KMS-11 (cell line): ENCODE data around the gene DMTF1.
"Not testable (repeated sequence)": the region's sequence is repeated elsewhere in the genome, so short reads cannot be mapped to it uniquely, and the experiment has no call there.

Experiments used
- H2AFZ ChIP-seq: fragments of 200-600 bp; sonication (generic); 2 replicates; pipeline ENCODE4 v1.6.1; 2016; ENCODE audit warnings: antibody characterized with exemption, mixed run types, low read depth
- H3K27ac ChIP-seq: fragments of 200-600 bp; sonication (generic); 2 replicates; pipeline ENCODE4 v1.6.1; 2016; ENCODE audit warnings: mild to moderate bottlenecking, mixed run types
- H3K27me3 ChIP-seq: fragments of 200-600 bp; sonication (generic); 2 replicates; pipeline ENCODE4 v1.6.1; 2017; ENCODE audit warnings: mild to moderate bottlenecking, low read depth, mixed run types, moderate library complexity; ENCODE audit not compliant: insufficient read depth
- H3K36me3 ChIP-seq: fragments of 200-600 bp; sonication (generic); 2 replicates; pipeline ENCODE4 v1.6.1; 2017; ENCODE audit warnings: mild to moderate bottlenecking, mixed run types; ENCODE audit not compliant: insufficient read depth
- H3K4me1 ChIP-seq: fragments of 200-600 bp; sonication (generic); 2 replicates; pipeline ENCODE4 v1.6.1; 2016; ENCODE audit warnings: mild to moderate bottlenecking, low read depth, mixed run types; ENCODE audit not compliant: poor library complexity, severe bottlenecking
- H3K4me2 ChIP-seq: fragments of 200-600 bp; sonication (generic); 2 replicates; pipeline ENCODE4 v1.7.0; 2016; ENCODE audit warnings: mild to moderate bottlenecking, mixed run types
- H3K4me3 ChIP-seq: fragments of 200-600 bp; sonication (generic); IDR thresholded peaks from 2 replicates; pipeline ENCODE4 v1.6.1; 2017; ENCODE audit warnings: low read depth, low read length, mixed read lengths; ENCODE audit not compliant: insufficient read depth
- H3K79me2 ChIP-seq: fragments of 200-600 bp; sonication (generic); 2 replicates; pipeline ENCODE4 v1.6.1; 2016; ENCODE audit warnings: low read depth, mixed run types; ENCODE audit not compliant: insufficient read depth
- H3K9ac ChIP-seq: fragments of 200-600 bp; sonication (generic); 2 replicates; pipeline ENCODE4 v1.6.1; 2016; ENCODE audit warnings: mild to moderate bottlenecking, mixed run types
- H4K20me1 ChIP-seq: fragments of 200-600 bp; sonication (generic); 2 replicates; pipeline ENCODE4 v1.6.1; 2016; ENCODE audit warnings: mild to moderate bottlenecking, mixed run types; ENCODE audit not compliant: insufficient read depth
- CTCF ChIP-seq: fragments of 200-600 bp; sonication (generic); conservative IDR thresholded peaks from 2 replicates; pipeline ENCODE4 v1.6.1; 2017; ENCODE audit warnings: low read depth, mild to moderate bottlenecking, antibody characterized with exemption, low read length, moderate library complexity, mixed read lengths

Gene DMTF1

DNA sequence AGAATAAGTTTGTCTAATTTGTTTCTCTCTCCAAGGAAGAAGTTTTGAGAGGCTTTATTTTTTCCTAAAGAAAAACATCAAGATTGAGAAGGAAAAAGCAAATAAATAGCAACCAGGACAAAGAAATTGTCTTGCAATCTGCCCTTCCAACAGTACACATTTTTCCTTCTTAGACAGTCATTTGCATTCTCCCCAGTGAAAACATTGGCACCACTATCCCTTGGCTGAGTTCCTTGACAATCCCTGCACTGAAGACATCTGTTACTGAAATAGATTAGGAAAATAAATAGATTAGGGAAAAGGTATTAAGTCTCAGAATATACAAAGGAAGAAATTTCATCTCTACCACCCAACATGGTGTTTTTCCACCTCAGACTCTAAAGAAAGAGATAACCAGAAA is 79.5 kb downstream of the DMTF1 start:
- Histone ChIP-seq H3K79me2 (no peaks in the 10 kb centered on the region), H3K9ac (no peak overlapping the region), H3K4me1 (no peaks in the 10 kb centered on the region), H3K27ac (no peak overlapping the region), H4K20me1 (no peaks in the 10 kb centered on the region), H3K4me3 (no peak overlapping the region), H3K4me2 (no peak overlapping the region), H3K36me3 (no peaks in the 10 kb centered on the region), H2AFZ (no peak overlapping the region), H3K27me3 (no peaks in the 10 kb centered on the region)
- TF ChIP-seq CTCF, result no peak

DNA sequence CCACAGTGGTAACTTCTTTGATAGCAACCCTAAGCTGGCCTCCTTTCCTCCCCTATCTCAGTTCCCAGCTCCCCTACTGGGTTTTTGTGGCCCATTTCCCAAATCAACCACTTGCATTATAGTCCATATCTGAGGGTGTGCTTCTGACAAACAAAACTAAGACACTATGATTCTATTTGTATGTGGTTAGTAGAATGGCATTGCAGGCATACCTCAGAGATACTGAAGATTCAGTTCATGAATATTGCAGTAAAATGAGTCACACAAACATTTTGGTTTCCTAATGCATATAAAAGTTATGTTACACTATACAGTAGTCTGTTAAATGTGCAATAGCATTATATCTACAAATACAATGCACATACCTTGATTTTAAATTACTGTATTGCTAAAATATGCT is 82.7 kb downstream of the DMTF1 start:
- Histone ChIP-seq H3K36me3 (no peaks in the 10 kb centered on the region), H3K27ac (no peak overlapping the region), H2AFZ (no peak overlapping the region), H3K9ac (no peak overlapping the region), H3K79me2 (no peaks in the 10 kb centered on the region), H4K20me1 (no peaks in the 10 kb centered on the region), H3K4me1 (no peaks in the 10 kb centered on the region), H3K4me2 (no peak overlapping the region), H3K27me3 (no peaks in the 10 kb centered on the region), H3K4me3 (no peak overlapping the region)
- no peak for TF ChIP-seq CTCF

DNA sequence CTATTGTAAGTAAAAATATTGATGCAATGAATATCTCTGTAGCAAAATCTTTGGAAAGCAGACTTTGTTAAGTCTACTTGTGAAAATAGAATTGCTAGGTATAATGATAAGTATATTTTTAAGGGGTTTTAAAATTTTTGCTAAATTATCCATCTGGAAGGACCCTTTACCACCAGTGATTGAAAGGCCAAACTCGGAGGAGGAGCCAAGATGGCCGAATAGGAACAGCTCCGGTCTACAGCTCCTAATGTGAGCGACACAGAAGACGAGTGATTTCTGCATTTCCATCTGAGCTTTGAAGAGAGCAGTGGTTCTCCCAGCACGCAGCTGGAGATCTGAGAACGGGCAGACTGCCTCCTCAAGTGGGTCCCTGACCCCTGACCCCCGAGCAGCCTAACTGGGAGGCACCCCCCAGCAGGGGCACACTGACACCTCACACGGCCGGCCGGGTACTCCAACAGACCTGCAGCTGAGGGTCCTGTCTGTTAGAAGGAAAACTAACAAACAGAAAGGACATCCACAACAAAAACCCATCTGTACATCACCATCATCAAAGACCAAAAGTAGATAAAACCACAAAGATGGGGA is 86.3 kb downstream of the DMTF1 start:
- not testable (repeated sequence) for H3K27ac ChIP-seq, H3K4me2 ChIP-seq, H4K20me1 ChIP-seq, H3K79me2 ChIP-seq, H3K4me3 ChIP-seq, H3K27me3 ChIP-seq, H3K9ac ChIP-seq, H3K36me3 ChIP-seq, H3K4me1 ChIP-seq, H2AFZ ChIP-seq

GRCh38 chr7:87245671-87246070 is 93.4 kb downstream of the DMTF1 start:
- H3K27me3 ChIP-seq, result not testable (repeated sequence)

More at GRCh38 chr7:87245671-87246070, 93.4 kb downstream of the DMTF1 start:
- not testable (repeated sequence) for H2AFZ ChIP-seq, H3K4me3 ChIP-seq, H3K4me2 ChIP-seq, H3K79me2 ChIP-seq, H3K36me3 ChIP-seq, H3K9ac ChIP-seq, H3K27ac ChIP-seq, H3K4me1 ChIP-seq, H4K20me1 ChIP-seq
